NAMALWA (cell line): Measurements from ENCODE around the gene TOLLIP.

Experiments used
- DNase-seq: peaks from one replicate; pipeline ENCODE4 v3.0.0-alpha.2; 2015; ENCODE audit warnings: low spot score

Gene TOLLIP

GRCh38 chr11:1231396-1232020 is 77.9 kb downstream of the TOLLIP start:
- DNase-seq, result peak; percentile 47

- DNase-seq, result no peak
These were observed 78.7 kb downstream of the TOLLIP start for GRCh38 chr11:1230456-1231395.

- no peak for DNase-seq
These were observed 79.3 kb downstream of the TOLLIP start for GRCh38 chr11:1230121-1230455.

- DNase-seq, result no peak
These were observed 79.8 kb downstream of the TOLLIP start for GRCh38 chr11:1229471-1230120.

- no peak for DNase-seq
These were observed 80.4 kb downstream of the TOLLIP start for GRCh38 chr11:1228921-1229451.

- no peak for DNase-seq
These were observed 81.2 kb downstream of the TOLLIP start for GRCh38 chr11:1228101-1228821.

GRCh38 chr11:1227551-1228100 is 81.8 kb downstream of the TOLLIP start:
- no peak for DNase-seq

- no peak for DNase-seq
These were observed 82.4 kb downstream of the TOLLIP start for GRCh38 chr11:1226986-1227550.

GRCh38 chr11:1226226-1226985 is 83.0 kb downstream of the TOLLIP start:
- no peak for DNase-seq

- DNase-seq, result no peak
These were observed 83.8 kb downstream of the TOLLIP start for GRCh38 chr11:1225386-1226225.

- no peak for DNase-seq
These were observed 84.7 kb downstream of the TOLLIP start for GRCh38 chr11:1224491-1225385.
